HT1080 (cell line): ENCODE data around the gene POU2F3. TPM values are rescaled to one million over a fixed set of nuclear protein-coding genes. Genes with fewer than 3 reads are reported as not detected.

Experiments used
- DNase-seq: peaks from one replicate; pipeline ENCODE4 v3.0.0-alpha.2; 2015; ENCODE audit warnings: low read depth
- total RNA-seq: library from RNA; depleted of rRNA; stranded (reverse); fragments of >200 nt; shearing (Covaris generic); gene quantifications from 2 replicates; pipeline ENCODE4 v1.2.3, GENCODE V29; 2014

POU2F3 gene
- total RNA-seq, 1 experiment from 2014 or later: not detected

DNA sequence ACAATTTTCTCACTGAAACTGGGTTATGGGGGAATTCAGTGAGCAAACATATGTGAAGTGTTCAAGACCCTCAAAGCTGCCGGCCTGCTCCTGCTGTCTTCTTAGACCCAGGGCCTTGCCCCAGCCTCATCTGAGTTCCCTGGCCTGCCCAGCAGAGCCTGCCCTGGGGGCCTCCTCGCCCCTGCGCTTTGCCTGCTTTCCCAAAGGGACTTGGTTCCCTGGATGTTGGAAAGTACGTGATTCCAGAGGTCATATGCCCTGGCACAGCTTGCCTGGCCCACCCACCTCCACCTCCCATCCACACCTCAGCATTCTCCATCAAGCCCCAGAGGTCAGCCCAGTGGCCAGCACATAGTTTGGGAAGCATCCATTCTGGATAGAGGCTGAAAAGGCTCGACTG is 13.7 kb upstream of the POU2F3 start:
- no peak for DNase-seq

DNA sequence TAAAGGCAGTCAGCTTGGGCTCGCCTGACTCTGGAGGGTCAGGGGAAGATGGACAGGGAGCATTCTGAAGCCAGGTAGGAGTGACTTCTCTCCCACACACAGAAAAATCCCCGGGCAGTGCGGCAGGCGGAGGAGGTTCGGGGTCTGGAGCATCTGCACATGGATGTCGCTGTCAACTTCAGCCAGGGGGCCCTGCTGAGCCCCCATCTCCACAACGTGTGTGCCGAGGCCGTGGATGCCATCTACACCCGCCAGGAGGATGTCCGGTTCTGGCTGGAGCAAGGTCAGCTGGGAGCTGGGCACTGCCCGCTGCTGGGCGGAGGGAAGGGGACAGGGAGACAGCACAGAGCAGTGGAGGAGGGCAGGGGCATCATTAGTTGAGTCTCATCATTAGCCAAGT is 13.2 kb upstream of the POU2F3 start:
- DNase-seq: no peak

DNA sequence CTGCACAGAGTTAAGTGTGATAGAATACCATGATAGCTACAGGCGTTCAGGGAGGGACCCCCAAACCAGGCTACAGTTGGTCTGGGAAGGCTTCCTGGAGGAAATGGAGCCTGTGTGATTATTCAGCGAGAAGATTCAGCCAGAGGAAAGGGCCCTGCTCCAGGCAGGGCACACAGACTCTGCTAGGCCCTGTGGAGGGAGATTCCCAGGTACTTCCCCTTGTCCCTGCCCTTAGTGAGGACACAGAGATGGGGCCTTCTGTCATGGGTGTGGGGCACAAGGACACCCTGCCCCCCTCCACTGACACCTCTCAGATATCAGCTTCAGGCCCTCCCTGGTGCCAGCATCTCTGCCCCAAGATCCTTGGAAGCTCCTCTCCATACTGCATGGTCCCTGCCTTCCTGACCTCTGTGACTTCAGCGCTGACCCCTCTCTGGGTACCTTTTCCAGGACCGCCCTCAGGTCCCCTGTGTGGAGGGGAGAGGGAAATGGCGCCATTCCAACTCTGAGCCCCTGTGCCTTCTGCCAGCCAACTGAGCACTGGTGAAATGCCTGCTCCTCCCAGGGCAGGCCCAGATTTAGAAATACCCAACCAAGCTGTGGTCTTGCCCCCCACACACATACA is 12.6 kb upstream of the POU2F3 start:
- no peak for DNase-seq

GRCh38 chr11:120228794-120229384 is 11.1 kb upstream of the POU2F3 start:
- no peak for DNase-seq

- no peak for DNase-seq
Observed at GRCh38 chr11:120229451-120230424, 10.2 kb upstream of the POU2F3 start.

GRCh38 chr11:120230433-120231071 is 9.4 kb upstream of the POU2F3 start:
- no peak for DNase-seq

DNA sequence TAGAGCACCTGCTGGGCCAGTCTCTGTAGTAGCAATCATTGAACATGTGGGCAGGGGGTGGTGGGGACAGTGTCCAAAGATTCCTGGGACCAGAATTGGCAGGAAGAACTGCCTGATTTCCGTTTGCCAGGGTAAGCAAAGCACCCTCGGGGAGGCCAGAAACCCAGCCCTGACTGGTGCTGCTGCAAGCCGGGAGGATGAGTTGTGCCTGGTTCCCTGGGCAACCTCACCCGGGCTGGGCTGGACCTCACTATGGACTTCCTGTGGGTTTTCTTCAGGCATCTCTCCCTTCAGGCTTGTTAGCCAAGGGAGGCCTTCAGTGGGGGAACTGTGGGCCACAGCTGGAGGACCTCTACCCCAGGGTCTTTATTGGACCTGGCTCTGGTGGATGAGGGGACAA is 8.0 kb upstream of the POU2F3 start:
- DNase-seq: no peak

DNA sequence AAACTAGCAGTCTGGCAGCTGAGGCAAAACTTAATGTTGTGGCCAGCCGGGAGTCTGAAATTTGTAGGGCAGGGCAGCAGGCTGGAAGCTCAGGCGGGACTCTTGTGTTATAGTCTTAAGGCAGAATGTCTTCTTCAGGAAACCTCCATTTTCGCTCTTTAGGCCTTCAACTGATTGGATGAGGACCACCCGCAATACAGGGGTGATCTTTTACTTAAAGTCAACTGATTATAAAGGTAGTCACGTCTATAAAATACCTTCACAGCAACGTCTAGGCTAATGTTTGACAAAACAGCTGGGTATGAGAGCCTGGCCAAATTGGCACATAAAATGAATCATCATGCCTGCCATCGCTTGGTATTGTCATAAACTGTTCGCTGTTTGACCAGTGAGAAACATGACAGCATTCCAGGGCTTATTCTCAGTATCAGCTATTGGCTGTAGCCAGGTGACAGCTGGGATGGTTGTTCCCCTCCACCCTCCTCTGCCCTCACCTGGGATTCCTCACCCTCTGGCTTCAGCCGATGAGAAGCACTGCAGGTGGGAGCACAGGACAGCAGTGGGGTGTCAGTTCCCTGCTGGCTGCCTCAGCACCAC is 6.6 kb upstream of the POU2F3 start:
- no peak for DNase-seq

GRCh38 chr11:120235024-120235628 is 4.8 kb upstream of the POU2F3 start:
- peak; percentile 58 for DNase-seq

DNA sequence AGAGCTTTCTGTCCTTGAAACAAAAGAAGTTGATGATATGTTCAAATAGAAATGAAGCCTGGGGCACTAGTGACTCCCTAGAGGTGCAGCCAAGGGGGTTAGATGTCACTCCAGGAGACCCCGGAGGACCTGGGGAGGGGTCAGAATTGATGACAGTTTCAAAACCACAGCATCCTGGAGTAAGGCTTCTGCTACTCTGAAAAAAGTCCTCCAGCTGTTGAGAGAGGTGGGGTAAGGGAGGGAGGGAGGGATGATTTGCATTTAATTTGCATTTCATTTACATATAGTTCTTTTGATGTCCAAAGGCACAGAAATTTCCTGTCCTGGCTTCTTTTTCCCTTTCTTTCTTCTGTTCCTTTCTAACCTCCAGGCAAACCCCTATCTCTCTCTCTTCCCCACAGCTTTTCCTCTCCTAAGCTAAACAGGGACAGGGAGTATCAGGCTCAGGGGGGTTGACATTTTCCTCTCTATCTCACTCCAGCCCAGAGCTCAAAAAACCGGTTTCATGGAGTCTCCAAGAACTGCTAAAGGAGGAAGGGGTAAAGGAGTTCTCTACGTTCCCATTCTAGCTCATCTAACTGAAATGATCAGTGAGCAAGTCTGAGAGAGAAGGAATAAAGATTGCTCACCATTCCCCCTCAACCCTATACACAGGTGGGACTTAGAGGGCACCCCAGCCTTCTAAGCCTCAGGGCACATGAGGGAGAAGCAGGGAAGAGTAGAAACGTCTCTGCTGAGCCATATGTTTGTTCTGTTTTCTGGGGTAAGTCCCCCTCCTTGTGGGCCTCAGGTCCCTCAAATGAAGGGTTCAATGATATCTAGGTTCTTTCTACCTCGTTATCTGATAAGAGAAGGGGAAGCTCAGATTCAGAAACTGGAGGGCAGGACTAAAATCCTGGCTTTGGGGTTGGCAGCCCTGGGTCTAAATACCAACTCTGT is 3.5 kb upstream of the POU2F3 start:
- DNase-seq: peak; percentile 90

DNA sequence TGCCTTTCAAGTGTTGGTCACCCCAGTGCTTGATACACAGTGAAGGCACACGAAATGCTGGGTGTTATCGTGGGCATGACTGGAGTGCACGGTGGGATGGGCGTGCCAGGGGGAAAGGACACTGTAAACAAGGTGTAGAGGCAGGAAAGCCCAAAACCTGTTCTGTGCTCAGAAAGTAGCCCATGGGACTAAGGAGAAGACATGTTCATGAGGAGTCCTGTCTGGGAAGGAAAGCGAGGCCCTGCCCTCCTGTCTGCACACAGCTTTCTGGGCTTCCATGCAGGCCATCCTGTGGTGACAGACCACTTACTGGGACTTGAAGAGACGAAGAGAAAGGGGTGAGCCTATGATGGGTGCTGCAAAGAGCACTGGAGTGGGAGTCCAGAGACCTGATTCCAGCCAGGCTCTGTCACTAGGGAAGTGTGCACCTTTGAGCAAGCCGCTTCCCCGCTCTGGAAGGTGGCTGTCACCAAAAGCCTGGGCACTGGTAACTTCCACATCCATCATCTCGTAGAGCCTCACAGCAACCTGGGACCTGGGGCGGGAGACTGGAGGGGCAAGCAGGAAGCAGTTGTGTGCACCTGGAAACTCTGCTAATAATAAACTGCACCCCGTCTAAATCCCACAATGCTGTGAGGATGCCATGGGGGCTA is 846 bp upstream of the POU2F3 start:
- no peak for DNase-seq

- no peak for DNase-seq
Observed at GRCh38 chr11:120240866-120241265, 926 bp downstream of the POU2F3 start.

- no peak for DNase-seq
Observed at GRCh38 chr11:120241277-120241676, 1.3 kb downstream of the POU2F3 start.

- DNase-seq: no peak
Observed at GRCh38 chr11:120243221-120243620, 3.3 kb downstream of the POU2F3 start.

- peak; percentile 44 for DNase-seq
Observed at GRCh38 chr11:120244476-120245365, 4.8 kb downstream of the POU2F3 start.

- no peak for DNase-seq
Observed at GRCh38 chr11:120245434-120245833, 5.5 kb downstream of the POU2F3 start.

DNA sequence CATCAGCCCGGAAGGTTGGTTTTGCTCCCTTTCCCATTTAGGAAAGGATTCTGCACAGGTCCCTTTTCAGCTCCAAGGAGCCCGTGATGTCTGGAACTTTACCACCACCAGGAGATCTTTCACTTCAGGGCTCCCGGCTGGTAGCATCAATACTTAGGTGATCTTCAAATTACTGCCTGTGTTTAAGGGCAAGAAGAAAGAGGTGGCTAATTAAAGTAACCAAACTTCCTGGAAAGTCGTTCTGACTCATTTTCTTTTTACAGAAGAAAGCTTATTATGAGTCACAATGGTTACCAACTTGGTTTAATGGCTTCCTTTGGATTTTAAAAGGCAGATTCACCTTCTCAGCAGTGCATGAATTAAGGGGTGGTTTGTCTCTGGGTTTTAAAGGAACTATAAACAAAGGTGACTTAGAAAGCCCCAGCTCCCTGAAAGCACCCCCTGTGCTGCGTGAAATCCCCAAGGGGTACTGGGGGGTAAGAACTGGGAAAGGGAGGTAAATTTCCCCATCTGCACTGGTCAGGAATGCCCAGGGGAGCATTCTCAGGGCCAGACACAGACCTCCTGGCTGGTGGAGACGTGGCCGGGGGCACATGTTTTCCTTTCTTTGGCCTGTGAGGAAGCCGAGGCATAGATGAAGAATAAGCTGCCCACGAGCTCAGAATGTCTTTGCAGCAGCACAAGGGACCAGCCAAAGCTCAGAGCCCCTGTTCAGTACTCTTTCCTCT is 8.8 kb downstream of the POU2F3 start:
- DNase-seq: peak; percentile 81
